Activated CD8-positive, alpha-beta memory T cell treated with anti-CD3 and anti-CD28 coated beads, Interleukin-2, amount 50 U/mL, for 1 hour (primary cell): ENCODE measurements around the gene KCND2.
"Not testable (repeated sequence)": the region's sequence is repeated elsewhere in the genome, so short reads cannot be mapped to it uniquely, and the experiment has no call there.

Source experiments
- DNase-seq: peaks from one replicate; pipeline ENCODE4 v3.0.0-alpha.2; 2020; ENCODE audit errors: extremely low read depth

KCND2 gene

DNA sequence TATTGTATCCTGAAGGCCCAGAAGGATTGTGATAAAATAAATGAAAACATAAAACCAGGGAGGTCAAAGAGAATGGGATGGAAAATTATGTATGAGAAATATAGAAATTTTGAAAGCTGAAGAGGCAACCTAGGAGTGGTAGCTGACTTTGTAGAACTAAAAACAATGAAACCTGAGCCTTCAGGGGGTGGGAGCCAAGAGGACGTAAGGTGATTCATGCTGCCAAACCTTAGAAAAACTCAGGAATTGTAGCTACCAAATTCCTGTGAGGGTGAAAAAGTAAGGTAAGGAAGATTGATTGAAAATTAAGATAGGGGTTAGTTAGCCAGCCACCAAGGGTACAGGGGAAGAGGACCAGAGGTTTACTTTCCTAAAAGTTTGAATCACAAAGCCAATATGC is 213.2 kb downstream of the KCND2 start:
- DNase-seq: no peak

DNA sequence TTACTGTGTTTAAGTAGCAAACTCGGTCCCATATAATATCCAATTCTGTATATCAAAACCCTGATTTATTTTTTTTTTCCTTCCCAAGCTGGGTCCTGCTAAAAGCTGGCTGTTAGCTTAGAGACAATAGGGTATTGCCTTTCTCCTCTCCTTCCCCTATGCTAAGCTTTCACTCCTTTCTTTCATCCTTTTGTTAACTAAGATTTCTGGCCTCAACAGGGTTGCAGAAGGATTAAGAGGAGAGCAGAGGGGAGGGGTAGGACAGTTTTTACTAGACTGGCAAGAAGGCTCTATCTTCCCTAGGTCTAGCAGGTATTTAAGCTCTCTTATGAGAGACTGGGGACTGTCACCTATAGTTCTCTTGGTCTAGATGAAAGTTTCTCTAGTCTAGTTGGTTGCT is 229.2 kb downstream of the KCND2 start:
- DNase-seq: no peak

DNA sequence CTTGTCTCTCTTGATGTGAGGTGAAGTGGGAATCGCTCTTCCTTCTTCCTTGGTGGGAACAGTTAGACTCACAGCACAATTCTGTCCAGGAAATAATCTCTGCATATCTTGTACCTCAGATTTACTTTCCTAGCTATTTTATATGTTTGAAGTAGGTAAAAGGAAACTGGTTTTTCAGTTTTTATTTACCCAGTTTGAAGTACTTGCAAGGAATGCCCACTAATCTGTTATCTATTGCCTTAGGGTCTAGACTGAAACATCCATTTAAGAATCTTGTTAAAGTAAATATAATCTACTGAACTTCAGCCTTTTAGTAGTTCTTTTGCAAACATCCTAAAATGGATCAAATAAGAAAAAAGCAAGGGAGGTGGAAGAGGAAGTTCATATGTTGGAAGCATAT is 229.8 kb downstream of the KCND2 start:
- no peak for DNase-seq

DNA sequence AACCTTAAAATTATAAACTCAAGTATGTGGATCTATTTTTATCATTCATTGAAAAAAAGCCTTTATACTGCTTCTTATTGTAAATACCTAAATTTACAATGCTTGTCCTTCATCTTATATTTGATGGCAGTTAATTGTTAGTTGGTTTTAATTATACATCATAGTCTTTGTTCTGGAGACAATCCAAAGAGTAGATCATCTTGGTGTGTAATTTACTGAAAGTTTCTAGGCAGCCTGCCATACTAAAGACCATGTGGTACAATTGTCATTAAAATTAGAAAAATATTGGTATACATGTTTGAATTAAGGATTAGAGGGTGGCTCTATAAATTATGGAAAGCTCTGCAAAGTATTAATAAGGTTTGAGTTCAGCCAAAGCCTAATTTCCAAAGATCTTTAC is 231.4 kb downstream of the KCND2 start:
- DNase-seq: no peak

DNA sequence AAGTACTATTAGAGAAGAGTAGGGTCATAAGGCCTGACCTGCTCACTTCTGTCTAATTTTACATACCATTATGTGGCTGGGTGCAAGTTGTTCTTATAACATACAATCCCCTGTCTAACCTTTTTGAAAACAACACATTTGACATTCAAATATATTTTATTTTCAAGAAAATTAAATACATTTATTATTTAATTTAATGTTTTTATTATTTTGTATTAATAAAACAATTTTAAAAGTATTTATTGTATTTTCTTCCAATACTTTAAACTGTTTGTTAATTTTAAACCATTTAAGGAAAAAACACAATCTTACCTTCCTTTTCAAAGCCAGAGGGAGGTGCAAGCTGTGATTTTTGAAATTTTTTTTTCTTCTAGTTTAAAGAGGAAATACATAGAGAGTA is 232.8 kb downstream of the KCND2 start:
- DNase-seq: no peak

DNA sequence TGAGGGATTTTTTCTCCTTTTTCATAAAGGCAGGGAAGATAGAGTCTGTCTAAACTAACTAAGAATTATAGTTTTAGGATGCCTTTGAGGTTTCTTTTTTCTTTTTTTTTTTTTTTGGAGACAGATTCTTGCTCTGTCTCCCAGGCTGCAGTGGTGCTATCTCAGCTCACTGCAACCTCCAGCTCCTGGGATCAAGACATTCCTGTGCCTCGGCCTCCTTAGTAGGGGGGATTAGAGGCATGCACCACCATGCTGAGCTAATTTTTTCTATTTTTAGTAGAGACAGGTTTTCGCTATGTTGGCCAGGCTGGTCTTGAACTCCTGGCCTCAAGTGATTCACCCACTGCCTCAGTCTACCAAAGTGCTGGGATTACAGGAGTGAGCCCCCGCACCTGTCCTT is 239.7 kb downstream of the KCND2 start:
- no peak for DNase-seq

DNA sequence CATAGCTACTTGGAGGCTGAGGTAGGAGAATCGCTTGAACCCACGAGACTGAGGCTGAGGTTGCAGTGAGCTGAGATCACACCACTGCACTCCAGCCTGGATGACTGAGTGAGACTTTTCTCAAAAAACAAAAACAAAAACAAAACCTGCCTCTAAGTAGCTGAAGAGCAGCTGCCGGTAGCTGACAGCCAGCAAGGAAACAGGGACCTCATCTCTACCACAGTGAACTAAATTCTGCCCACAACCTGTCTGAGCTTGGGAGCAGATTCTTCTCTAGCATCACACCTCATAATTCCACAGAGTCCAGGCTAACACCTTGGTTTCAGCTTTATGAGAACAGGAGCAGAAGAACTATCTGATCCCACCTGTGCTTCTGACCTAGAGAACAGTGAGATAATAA is 246.2 kb downstream of the KCND2 start:
- no peak for DNase-seq

DNA sequence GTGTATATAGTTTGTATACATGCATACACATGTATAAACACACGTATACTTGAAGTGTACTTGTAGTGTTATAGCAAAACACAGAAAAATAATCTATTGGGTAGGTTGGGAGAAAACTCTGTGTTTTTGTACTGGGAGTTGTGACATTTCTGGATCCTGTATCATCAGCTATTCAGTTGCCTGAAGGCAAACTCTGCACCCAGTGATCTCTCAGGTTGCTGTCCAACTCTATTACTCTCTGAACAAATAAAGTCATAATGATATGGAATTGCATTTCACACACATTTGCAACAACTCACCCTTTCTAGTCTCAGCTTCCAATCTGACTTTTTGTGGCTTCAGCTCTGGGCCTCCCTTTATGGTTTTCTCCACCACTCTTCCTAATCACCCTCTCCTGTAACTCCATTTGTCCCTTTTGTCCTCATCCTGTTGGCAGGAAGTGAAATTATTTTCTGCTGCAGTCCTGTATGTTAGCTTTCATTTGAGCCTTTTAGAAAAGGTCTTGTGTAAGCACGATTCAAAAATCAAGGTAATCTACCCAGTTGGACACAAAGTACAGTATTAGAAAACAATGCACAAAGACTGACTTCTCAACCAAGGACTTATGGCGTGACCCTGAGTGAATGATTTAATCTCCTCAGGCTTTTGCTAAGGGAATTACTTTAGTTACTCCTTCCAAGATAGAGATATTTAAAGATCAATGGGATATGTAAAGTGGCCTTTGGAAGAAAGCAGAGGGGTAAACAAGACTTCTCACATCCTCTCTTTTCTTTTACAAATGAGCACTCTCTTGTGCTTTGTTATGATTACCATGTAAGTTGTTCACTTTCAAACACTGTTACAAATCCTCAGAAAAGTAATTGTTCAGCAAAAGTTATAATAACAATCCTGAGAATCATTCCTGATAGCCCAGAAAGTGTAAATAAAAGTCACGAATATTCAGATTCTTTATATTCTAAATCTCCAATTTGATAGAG is 249.1 kb downstream of the KCND2 start:
- DNase-seq: no peak

DNA sequence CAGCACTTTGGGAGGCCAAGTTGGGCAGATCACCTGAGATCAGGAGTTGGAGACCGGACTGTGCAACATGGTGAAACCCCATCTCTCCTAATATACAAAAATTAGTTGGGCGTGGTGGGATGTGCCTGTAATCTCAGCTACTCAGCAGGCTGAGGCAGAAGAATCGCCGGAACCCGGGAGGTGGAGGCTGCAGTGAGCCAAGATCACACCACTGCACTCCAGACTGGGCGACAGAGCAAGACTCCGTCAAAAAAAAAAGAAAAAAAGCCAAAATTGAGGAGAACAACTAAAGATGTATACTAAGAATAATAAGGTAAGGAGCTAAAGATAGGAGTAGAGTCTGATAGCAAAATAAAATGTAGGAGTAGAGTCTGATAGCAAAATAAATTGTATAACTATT is 251.0 kb downstream of the KCND2 start:
- DNase-seq: no peak

DNA sequence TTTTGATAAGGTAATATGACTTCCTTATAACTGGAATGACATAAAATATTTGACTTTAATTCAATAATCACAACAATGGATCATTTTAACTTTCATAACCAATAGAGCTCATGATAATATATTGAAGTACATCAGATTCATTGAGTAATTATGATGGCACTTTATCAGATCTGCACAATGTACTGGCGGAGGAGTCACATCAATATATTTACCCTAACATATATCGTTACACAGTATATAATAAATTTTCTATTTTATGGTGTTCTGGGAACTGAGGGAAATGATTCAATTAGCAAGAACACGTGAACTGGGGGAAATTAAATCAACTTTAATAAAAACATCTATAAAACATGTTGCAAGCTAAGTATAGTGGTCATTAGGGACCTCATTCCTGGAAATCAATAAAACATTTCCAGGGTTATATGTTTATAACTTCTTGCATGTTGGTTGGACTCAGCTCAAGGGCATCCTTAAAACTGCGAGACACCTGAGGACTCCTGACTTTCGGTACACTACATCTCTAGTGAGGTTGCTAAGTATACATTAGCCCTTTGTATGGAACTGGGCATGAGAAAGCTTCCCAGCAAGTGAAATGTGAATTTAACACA is 254.0 kb downstream of the KCND2 start:
- DNase-seq: no peak

DNA sequence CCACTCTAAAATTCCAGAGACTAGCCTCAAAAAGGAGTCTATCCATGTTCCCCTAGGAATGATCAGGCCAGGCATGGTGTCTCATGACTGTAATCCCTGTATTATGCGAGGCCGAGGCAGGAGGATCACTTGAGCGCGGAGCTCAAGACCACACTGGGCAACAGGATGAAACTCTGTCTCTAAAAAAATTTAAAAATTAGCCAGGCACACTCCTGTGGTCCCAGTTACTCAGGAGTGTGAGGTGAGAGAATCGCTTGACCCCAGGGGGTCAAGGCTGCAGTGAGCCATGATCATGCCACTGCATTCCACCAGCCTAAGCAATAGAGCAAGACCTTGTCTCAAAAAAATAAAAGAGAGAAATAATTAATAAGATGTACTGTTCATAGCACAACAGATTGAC is 256.8 kb downstream of the KCND2 start:
- no peak for DNase-seq

DNA sequence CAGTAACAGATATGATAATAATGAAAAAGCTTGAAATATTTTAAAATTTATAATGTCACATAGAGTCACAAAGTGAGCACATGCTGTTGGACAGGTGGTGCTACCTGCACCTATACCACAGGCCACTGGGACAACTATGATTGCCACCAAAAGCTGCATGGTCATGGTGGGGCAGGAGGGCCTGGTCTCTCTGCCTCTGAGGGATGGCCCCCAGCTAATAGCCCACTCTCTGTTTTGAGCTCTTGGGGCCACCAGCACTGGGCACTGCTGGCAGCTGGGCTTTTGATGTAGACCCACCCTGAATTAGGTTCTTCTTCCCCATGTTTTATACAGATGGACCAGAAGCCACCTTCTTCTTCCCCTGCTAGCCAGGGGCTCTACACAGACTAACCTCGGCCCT is 265.4 kb downstream of the KCND2 start:
- no peak for DNase-seq

DNA sequence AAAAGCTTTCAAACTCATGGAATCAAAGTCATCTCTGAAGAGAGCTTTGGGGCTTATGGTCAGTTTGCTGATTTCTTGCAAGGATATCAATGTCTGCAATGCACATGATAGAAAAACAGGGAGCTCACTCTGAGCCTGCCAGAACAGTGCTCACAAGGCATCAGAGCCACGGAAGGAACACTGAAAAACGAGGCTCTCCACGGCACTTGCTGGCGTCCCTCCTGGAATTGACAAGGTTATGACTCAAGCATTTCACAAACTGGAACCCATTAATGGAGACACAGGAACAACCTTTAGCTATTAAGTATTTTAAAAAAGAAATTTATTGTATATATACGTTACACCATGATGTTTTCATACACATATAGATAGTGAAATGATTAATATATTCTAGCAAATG is 266.3 kb downstream of the KCND2 start:
- no peak for DNase-seq

DNA sequence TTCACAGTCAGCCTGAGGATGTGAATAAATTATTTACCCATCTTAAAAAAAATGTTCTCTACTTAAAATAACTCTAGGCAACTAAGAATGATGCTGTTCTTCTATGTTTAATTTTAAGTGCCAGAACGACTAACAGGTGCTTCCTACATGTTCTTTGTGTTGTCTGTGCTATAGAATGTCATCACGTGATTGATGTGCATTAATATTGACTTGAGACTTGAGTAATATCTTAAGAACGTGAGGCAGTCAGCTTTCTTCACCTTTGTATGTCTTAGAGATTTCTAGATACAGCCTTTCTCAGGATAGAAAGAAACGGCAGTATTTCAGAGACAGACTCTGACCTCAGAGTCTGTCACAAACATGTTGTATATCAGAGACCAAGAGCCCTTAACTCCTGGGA is 274.6 kb downstream of the KCND2 start:
- DNase-seq: no peak

DNA sequence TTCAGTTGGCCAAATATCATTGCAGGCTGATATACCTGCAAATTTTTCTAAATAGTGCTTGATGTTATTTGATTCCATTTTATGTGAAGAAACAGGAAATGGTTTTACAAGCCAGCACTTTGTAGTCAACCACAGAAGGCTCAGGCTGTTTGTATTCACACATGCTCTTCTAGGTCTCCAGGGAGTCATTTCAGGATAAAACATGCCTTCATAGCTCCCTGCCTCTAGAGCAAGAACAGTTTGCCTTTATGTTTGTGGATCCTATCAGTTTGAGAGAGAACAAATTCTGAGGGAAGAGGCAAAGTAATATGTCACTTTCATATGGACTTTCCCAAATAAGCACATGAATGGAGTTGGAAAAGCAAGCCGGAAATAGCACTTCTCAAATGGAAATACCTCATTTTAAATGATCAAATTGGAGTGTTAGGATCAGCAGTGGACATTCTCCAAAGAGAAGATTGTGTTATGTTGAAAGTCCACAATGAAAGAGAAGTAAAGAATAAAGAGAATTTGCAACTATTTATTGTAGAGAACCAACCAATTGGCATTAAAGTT is 277.6 kb downstream of the KCND2 start:
- no peak for DNase-seq

DNA sequence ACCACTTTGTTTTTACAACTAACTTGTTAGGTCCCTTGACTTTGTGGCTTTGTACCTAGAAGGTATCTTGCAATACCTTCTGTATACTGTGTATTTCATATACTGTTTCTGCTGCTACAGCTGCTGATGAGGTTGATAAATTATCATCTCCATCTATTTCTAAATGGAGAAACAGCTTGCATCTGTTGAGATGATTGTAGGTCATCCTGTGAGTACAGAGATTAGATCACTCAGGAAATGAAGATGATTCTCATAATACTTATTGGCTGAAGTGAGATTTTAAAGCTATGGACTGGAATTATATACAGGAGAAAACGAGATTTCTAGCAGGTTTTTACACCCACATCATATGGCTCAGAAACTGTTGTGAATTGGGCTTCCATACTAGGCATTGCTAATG is 280.5 kb downstream of the KCND2 start:
- no peak for DNase-seq

DNA sequence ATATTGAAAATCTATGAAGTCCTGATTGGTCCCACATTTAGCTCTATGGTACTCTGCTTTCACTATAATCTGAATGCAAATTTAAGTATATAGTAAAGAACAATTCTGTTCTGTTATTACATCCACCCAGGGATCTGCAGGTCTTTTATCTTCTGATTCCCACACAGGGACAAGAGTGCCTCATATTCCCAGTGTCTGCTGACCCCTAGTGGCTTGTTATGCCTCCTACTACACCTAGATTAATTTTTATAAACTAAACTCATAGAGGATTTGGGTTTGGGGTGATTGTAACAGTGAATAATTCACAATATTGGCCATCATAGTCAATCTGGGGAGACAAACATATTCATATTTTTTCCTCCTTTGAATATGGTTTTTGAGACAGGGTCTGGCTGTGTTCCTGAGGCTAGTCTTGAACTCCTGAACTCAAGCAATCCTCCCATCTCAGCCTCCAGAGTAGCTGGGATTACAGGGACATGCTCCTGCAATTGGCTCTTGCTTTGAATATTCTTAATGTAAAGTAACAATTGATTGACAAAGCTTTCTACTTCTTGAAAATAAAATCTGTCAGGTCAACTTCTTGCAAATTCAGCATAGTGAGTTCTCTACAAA is 282.1 kb downstream of the KCND2 start:
- DNase-seq: no peak

DNA sequence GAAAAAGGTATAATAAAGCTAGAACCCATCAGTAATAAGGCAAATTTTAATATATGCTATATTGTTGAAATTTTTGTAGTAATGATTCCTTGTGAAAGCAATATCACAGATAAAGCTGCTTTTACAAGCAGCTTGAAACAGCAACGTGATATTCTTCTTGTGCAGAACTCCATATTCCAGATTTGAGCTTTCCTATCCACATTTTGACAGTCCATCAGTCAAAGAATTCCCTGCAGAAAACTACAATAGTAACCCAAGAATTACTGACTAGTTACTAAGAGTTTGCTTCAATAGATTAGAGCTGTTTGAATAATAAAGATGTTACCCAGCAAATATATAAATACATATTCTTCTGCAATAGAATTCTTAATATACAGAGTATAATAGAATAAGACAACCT is 291.2 kb downstream of the KCND2 start:
- DNase-seq: no peak

DNA sequence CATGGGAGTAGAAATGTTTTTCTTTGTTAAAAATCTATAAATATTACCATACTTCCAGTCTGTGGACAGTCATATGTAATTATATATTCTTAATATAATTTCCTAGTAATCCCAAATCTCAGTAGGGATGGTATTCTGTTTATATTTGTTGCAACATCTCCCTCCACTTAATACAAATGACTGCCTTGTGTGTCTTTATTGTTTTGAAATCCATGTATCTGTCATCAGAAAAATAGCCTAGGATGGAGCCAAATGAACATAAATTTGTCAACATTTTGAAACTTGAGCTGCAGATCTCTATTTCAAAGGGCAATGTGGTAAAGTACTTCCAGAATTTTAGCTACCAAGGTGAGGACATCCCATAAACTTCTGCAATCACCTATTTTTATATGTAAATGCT is 294.2 kb downstream of the KCND2 start:
- no peak for DNase-seq

DNA sequence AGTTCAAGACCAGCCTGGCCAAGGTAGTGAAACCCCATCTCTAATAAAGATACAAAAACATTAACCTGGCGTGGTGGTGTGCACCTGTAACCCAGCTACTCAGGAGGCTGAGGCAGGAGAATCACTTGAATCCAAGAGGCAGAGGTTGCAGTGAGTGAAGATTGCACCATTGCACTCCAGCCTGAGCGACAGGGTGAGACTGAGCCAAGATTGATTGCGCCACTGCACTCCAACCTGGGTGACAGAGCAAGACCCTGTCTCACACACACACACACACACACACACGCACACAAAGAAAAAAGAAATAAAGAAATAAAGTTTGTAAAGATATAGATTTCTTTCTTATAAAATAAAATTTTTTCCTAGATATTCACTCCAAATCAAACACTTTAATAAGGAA is 305.7 kb downstream of the KCND2 start:
- not testable (repeated sequence) for DNase-seq

DNA sequence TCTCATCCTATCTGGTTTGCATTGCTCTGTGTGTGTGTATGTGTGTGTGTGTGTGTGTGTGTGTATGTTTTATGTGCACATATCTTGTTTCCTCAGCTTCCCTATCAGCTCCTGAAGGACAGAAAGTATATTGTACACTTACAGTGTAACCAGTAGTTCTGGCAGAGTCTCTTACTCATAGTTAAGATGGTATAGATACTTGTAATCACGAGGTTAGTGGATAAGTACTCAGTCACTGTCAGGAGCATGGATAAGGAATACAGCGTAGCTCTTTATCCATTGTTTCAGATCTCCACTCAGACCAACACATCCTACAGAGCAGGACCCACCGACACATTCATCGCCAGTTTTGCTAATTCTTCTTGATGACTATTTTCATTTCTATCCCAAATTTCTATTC is 309.9 kb downstream of the KCND2 start:
- DNase-seq: no peak

DNA sequence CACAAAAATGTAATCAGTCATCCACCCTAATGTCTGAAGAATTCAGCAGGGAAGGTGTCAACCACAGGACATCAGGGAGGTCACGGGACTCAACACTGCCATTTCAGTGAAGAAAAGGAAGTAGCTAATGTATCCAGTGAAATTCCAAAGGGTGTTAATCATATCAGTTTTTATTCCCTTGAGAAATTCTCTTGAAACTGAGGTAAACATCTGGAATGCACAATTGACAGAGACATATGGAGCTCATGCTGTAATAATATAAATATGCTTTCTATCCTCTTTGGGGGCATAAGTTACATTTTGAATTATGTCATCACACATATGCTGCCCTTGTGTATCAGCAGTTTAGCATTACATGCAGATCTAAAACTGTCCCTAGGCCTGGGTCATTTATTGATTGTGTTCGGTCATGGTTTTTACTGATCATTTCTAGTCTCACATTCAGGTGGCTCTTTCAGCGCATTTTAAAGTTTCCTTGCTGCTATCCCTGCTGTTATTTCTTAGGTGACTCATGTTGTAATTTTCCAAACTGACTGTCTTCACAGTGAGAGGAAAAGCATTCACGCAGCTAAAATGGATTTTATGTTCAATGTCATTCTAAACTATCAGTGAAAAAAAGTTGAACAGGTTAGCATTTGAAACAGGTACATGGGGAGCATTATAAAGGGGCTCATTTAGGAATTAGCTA is 311.1 kb downstream of the KCND2 start:
- no peak for DNase-seq
